ENCODE data around the gene TSPAN4.

- TF ChIP-seq, protein P1, sequence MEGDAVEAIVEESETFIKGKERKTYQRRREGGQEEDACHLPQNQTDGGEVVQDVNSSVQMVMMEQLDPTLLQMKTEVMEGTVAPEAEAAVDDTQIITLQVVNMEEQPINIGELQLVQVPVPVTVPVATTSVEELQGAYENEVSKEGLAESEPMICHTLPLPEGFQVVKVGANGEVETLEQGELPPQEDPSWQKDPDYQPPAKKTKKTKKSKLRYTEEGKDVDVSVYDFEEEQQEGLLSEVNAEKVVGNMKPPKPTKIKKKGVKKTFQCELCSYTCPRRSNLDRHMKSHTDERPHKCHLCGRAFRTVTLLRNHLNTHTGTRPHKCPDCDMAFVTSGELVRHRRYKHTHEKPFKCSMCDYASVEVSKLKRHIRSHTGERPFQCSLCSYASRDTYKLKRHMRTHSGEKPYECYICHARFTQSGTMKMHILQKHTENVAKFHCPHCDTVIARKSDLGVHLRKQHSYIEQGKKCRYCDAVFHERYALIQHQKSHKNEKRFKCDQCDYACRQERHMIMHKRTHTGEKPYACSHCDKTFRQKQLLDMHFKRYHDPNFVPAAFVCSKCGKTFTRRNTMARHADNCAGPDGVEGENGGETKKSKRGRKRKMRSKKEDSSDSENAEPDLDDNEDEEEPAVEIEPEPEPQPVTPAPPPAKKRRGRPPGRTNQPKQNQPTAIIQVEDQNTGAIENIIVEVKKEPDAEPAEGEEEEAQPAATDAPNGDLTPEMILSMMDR (IDR thresholded peaks at IDR 0.05; ENCODE audit: low read depth, low read length, missing input control): no peak
- no peak for TF ChIP-seq GABPA (IDR thresholded peaks at IDR 0.05 in 1 of 2, conservative IDR thresholded peaks at IDR 0.05 in 1 of 2)
Measured at GRCh38 chr11:792873-793272, 49.8 kb upstream of the TSPAN4 start.
